Stimulated activated CD4-positive, alpha-beta T cell treated with anti-CD3 and anti-CD28 coated beads, Interleukin-1b, Interleukin-23, amount 100 ng/mL, for 4 hours (primary cell): ENCODE results near the gene AKAP12.

Experiments used
- DNase-seq, 2 donors: peaks; one replicate each; pipeline ENCODE4 v3.0.0-alpha.2; 2020; ENCODE audit warnings: low read depth in 2 of 2

AKAP12 gene, protein sequence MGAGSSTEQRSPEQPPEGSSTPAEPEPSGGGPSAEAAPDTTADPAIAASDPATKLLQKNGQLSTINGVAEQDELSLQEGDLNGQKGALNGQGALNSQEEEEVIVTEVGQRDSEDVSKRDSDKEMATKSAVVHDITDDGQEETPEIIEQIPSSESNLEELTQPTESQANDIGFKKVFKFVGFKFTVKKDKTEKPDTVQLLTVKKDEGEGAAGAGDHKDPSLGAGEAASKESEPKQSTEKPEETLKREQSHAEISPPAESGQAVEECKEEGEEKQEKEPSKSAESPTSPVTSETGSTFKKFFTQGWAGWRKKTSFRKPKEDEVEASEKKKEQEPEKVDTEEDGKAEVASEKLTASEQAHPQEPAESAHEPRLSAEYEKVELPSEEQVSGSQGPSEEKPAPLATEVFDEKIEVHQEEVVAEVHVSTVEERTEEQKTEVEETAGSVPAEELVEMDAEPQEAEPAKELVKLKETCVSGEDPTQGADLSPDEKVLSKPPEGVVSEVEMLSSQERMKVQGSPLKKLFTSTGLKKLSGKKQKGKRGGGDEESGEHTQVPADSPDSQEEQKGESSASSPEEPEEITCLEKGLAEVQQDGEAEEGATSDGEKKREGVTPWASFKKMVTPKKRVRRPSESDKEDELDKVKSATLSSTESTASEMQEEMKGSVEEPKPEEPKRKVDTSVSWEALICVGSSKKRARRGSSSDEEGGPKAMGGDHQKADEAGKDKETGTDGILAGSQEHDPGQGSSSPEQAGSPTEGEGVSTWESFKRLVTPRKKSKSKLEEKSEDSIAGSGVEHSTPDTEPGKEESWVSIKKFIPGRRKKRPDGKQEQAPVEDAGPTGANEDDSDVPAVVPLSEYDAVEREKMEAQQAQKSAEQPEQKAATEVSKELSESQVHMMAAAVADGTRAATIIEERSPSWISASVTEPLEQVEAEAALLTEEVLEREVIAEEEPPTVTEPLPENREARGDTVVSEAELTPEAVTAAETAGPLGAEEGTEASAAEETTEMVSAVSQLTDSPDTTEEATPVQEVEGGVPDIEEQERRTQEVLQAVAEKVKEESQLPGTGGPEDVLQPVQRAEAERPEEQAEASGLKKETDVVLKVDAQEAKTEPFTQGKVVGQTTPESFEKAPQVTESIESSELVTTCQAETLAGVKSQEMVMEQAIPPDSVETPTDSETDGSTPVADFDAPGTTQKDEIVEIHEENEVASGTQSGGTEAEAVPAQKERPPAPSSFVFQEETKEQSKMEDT (N-terminal part only)

DNA sequence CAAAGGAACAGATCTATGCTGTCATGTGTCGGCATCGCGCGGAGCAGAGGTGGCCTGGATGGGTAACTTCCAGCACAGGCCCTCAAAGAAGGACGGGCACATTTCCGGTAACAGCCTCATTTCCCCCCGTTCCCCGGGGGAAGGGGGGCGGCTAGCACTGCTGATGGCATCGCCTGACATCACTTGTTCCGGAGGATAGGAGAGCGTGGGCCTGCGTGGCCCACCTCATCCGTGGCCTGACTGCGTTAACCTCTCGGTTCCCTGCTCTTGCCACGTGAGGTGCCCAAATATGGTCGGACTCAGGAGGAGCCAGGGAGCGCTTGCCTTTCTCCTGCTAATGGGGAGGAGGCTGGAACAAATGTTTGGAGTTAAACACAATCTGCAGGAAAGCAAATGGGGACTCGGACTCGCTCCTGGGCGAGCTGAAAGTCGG, at the start of gene AKAP12:
AKAP12 (plus strand) TSS at position 365 of the 433 bp plus-strand sequence. CDS start 596 bp downstream, outside the sequence.
- no peak for DNase-seq

- DNase-seq, result no peak
Measured at GRCh38 chr6:151191527-151191926, 48.2 kb upstream of the AKAP12 start.

DNA sequence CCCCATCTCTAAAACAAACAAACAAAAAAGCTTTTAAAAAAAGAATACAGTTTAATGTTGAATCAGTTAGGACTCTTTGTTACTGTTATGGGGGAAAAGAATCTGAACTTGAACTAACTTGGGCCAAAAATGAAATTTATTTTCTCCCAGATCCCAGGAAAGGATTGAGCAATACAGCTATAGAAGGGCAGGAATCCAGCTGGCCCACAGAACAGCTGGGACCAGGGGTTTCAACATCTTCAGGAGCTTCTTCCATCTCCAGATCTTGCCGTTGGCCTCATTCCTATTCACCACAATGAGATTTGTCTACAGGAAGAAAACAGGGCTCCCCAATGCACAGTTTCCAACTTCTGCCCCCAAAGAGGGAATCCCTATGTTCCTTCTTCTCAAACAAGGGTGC, 43.2 kb upstream of the AKAP12 start:
- no peak for DNase-seq

DNA sequence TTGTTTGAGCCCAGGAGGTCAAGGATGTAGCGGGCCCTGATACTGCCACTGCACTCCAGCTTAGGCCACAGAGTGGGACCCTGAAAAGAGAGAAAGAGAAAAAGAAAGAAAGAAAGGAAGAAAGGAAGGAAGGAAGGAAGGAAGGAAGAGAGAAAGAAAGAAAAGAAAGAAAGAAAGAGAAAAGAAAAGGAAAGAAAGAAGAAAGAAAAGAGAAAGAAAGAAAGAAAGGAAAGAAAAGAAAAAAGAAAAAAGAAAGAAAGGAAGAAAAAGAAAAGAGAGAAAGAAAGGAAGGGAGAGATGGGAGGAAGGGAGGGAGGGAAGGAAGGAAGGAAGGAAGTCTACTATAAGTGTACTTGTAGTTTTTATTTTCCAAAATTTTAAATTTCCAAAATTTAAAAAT, 42.2 kb upstream of the AKAP12 start:
- DNase-seq, result no peak

- DNase-seq, result no peak
Measured at GRCh38 chr6:151199991-151200390, 39.8 kb upstream of the AKAP12 start.

DNA sequence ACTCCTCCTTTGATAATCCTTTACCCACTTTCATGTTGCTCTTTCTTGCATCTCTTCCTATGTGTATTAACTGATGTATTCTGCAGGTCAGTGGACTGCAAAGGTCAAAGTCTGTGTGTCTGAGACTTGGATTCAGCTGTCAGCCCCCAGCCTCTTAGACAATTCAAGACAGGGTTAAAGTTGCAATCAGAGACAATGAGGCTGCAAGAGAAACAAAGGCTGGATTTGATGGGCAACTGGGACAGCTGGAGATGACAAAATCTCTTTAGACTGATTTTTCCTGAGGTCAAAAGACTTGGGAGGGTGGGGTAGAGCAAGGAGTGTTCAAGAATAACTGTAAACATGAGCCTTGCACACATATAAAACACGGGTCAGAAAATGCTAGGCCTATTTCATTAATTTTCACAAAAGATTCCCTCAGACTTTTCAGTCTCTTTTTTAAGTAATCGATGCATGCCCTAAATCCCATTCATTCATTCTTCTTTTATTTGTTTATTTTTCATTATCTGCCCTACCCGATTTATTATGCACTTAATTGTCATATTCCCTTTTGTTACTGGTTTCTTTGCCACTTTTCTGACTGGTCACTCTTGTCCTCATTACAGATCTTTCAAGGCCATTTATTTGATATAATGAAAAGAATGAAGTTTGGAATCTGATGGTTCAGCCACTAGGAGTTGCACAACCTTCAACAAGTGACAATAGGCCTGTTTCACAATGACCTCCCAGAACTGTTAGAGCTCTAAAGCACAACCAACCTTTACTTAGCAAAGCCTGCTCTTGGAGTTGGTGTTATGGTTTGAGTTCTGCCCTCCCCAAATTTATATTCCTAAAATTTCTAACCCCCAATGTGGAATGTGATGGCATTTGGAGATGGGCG, 33.8 kb upstream of the AKAP12 start:
- DNase-seq, result no peak

GRCh38 chr6:151207674-151208073, 32.1 kb upstream of the AKAP12 start:
- DNase-seq, result no peak

DNA sequence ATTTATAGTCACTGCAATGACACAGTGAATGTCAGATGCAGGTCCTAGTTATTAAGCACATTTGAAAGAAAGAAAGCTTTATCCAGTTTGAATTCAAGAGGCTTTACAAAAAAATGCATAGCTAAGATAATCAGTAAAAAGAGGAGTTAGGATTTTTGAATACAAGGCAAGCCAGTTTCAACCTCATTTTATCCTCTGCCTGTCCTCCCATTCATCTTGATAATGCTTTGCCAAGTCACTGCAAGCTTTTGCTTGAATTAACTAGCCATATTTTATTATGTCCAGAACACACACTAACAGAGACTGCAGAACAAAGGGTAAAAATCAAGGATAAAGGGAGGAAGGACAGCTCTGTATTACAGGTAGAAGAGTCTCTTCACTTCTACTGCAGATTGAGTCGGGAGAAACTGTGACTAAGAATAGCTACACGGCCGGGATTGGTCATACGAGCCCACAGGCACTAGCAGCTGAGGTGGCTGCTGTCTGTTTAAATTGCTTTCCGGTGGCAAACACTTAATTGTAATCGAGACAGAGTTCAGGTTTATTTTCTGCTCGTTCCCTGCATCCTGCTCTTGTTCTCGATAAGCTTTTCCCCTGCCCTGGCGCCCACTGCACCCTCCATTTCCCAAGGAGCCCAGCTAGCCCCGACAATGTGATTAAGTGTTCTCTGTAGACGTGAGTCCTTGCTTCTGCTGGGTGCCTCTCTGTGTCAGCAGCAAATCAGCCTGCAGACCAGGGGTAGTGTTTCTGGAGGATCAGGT, 30.5 kb upstream of the AKAP12 start:
- no peak for DNase-seq

DNA sequence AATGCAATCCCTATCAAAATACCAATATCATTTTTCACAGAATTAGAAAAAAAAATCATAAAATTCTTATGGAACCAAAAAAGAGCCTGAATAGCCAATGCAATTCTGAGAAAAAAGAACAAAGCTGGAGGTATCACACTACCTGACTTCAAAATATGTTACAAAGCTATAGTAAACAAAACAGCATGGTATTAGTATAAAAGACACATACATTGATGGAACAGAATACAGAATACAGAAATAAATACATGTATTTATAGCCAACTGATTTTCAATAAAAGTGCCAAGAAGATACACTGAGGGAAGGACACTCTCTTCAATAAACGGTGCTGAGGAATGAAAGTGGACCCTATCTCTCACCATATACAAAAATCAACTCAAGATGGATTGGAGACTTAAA, 28.7 kb upstream of the AKAP12 start:
- DNase-seq, result no peak

GRCh38 chr6:151213352-151213751, 26.4 kb upstream of the AKAP12 start:
- DNase-seq, result no peak

- DNase-seq, result no peak
Measured at GRCh38 chr6:151215999-151216398, 23.8 kb upstream of the AKAP12 start.

DNA sequence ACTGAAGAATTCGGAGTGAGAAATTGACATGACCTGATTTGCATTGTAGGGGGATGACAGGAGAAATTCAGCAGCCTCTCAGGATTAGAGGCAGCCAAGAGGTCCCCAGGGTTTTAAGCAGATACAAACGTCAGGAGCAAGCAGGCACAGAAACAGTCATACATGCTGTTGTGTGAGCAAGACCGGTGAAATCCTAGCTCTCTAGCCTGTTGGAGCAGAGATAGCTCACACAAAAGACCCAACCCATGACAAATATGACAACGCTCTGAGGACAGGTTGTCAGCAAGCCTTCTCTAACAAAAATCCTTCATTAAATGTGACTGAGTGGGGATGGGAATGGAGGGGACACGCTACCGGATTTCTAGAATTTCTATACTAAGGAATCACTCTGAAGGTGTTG, 23.0 kb upstream of the AKAP12 start:
- DNase-seq, result no peak

GRCh38 chr6:151219192-151219591, 20.6 kb upstream of the AKAP12 start:
- DNase-seq, result no peak

DNA sequence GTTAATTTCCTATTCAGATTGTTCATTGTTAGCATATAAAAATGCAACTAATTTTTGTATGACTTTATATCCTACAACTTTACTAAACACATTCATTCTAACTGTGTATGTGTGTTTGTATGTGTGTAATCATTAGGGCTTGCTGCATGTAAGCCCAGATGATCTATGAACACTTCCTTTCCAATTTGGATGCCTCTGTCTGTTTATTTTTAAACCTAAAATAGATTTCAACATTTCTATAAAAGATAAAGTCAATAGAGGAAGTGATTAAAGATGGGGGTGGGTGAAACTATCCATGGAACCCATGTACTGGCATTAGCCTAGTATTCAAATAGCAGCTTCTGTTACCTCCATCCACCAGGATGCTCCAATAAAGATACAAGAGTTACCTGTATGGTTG, 15.7 kb upstream of the AKAP12 start:
- no peak for DNase-seq

- no peak for DNase-seq
Measured at GRCh38 chr6:151225919-151226318, 13.8 kb upstream of the AKAP12 start.

- DNase-seq, result no peak
Measured at GRCh38 chr6:151228788-151229400, 10.9 kb upstream of the AKAP12 start.

GRCh38 chr6:151229401-151230276, 10.1 kb upstream of the AKAP12 start:
- DNase-seq, result no peak

DNA sequence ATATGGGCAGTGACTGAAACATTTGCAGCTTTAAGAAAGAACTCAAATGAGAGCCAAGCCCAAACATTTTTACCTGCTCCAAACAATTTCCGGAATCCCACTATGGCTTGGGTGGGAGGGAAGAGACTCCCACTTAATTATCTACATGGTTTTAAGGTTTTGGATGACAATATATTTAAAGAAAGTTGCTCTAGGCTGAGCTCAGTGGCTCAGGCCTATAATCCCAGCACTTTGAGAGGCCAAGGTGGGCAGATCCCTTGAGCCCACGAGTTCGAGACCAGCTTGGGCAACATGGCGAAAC, 9.5 kb upstream of the AKAP12 start:
- no peak for DNase-seq

DNA sequence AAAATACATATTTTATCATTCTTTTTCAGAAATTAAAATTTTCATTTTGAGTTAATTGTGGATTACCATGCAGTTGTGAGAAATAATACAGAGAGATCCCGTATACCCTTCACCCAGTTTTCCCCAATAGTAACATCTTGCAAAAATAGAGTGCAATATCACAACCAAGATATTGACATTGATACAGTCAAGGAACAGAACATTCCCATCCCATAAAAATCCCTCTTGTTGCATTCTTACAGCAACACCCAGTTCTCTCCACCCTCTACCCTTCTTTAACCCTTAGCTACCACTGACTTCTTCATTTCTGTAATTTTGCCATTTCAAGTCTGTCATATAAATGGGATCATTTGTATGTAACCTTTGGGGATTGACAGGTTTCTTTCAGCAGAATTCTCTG, 6.9 kb upstream of the AKAP12 start:
- no peak for DNase-seq
